HL-60 (cell line): ENCODE data around the gene TIMM17B.

Experiments
- DNase-seq, 2 experiments: peaks; one replicate each; pipeline ENCODE4 v3.0.0-alpha.2; 2010 to 2020; ENCODE audit warnings: low read depth in 1 of 2, low spot score in 1 of 2
- H3K27ac ChIP-seq: fragments of 250-450 bp; sonication (Bioruptor Pico); replicated peaks from 2 replicates; pipeline ENCODE4 v1.5.1; 2020; ENCODE audit warnings: mild to moderate bottlenecking, moderate library complexity
- H3K27me3 ChIP-seq: fragments of 250-450 bp; sonication (Bioruptor Pico); 2 replicates; pipeline ENCODE4 v1.5.1; 2021; ENCODE audit warnings: mild to moderate bottlenecking, moderate library complexity; ENCODE audit not compliant: insufficient read depth, poor library complexity, severe bottlenecking
- H3K4me3 ChIP-seq: replicated peaks from 2 replicates; pipeline ENCODE4 v1.5.1; 2011; ENCODE audit warnings: mild to moderate bottlenecking, control low read depth, low read length; ENCODE audit not compliant: insufficient read depth
- CTCF ChIP-seq: IDR thresholded peaks from one replicate; pipeline ENCODE4 v1.5.1; 2011; ENCODE audit warnings: low read length, control low read depth, inconsistent platforms; ENCODE audit not compliant: insufficient read depth
- GABPA ChIP-seq: IDR thresholded peaks from 2 replicates; pipeline ENCODE4 v1.6.1; 2012; ENCODE audit warnings: low read depth
- POLR2AphosphoS5 ChIP-seq: IDR thresholded peaks from 2 replicates; pipeline ENCODE4 v1.6.1; 2012; ENCODE audit warnings: low read depth
- REST ChIP-seq: IDR thresholded peaks from 2 replicates; pipeline ENCODE4 v1.6.1; 2012; ENCODE audit warnings: low read depth; ENCODE audit not compliant: insufficient replicate concordance
- SPI1 ChIP-seq: IDR thresholded peaks from 2 replicates; pipeline ENCODE4 v1.6.1; 2012; ENCODE audit warnings: low read depth, mild to moderate bottlenecking, borderline replicate concordance

Gene TIMM17B

GRCh38 chrX:48940404-48940955, 42.9 kb upstream of the TIMM17B start:
- peak overlapping the region; percentile 15; the same call in 1 of the 2 replicates for H3K27ac ChIP-seq
- TF ChIP-seq GABPA: no peak
- peak; percentile 59 for TF ChIP-seq REST
- DNase-seq: no peak
- H3K27me3 ChIP-seq: no peaks in the 10 kb centered on the region
- H3K4me3 ChIP-seq: no peak overlapping the region

GRCh38 chrX:48939524-48940228, 42.1 kb upstream of the TIMM17B start:
- DNase-seq: peak in 1 of 2 experiments; percentile 50
- no peak overlapping the region for H3K4me3 ChIP-seq
- TF ChIP-seq REST (no peak), CTCF (no peak), GABPA (no peak), SPI1 (no peak), POLR2AphosphoS5 (no peak)
- H3K27me3 ChIP-seq: no peaks in the 10 kb centered on the region
- peak overlapping the region; percentile 32; the same call in 1 of the 2 replicates for H3K27ac ChIP-seq

GRCh38 chrX:48938721-48939425, 41.3 kb upstream of the TIMM17B start:
- H3K27me3 ChIP-seq: no peaks in the 10 kb centered on the region
- H3K27ac ChIP-seq: peak overlapping the region; percentile 89
- no peak for DNase-seq
- H3K4me3 ChIP-seq: no peak overlapping the region
- TF ChIP-seq GABPA (no peak), REST (no peak)
